ENCODE results near the gene NFKB1.
A peak's percentile ranks its signal among the peaks of the same experiment; 100 is the strongest.

The NFKB1 gene

DNA sequence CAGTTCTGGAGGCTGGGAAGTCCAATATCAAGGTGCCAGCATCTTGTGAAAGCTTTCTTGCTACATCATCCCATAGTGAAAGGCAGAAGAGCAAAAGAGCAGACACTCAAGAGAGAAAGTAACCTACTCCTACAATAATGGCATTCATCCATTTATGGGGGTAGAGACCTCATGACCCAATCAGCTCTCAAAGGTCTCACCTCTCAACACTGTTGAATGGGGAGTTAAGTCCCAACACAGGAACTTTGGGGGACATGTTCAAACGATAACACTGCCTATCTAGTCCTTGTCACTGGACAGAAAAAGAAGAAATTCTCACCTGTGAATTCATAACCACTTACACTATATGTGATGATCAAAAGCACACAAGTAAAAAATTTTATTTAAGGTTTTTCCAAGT is 6.6 kb upstream of the NFKB1 start:
- Histone ChIP-seq H3K4me1 (no peaks in the 10 kb centered on the region), H3K4me3 (ENCODE audit: low read depth, low read length) (no peak overlapping the region), H3K79me2 (no peaks in the 10 kb centered on the region), H3K36me3 (ENCODE audit: control insufficient read depth, insufficient read depth, low read length) (no peaks in the 10 kb centered on the region), H3K9me3 (ENCODE audit: control insufficient read depth, low read length) (no peaks in the 10 kb centered on the region), H2AFZ (no peak overlapping the region), H3K4me2 (ENCODE audit: low read length) (no peak overlapping the region), H3K9ac (no peak overlapping the region), H3K27me3 (ENCODE audit: control insufficient read depth, insufficient read depth, low read length) (no peaks in the 10 kb centered on the region), H3K27ac (no peak overlapping the region)
- TF ChIP-seq, protein P1, sequence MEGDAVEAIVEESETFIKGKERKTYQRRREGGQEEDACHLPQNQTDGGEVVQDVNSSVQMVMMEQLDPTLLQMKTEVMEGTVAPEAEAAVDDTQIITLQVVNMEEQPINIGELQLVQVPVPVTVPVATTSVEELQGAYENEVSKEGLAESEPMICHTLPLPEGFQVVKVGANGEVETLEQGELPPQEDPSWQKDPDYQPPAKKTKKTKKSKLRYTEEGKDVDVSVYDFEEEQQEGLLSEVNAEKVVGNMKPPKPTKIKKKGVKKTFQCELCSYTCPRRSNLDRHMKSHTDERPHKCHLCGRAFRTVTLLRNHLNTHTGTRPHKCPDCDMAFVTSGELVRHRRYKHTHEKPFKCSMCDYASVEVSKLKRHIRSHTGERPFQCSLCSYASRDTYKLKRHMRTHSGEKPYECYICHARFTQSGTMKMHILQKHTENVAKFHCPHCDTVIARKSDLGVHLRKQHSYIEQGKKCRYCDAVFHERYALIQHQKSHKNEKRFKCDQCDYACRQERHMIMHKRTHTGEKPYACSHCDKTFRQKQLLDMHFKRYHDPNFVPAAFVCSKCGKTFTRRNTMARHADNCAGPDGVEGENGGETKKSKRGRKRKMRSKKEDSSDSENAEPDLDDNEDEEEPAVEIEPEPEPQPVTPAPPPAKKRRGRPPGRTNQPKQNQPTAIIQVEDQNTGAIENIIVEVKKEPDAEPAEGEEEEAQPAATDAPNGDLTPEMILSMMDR (IDR thresholded peaks at IDR 0.05): no peak

DNA sequence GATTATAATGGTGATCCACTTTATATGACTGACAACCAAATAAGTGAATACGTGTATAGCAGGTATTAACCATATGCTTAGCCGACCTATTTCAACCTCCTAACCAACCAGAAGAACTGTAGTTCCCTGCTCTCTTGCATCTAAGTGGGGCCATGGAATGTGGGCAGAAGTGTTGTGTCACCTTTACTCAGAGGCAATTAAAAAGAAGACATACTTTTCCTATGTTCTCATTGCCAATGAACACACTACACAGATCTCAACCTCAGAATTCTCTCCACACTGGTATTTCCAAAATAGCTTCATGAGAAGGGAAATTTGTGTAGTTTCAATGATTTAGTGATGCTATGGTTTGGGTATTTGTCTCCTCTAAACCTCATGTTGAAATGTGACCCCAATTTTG is 3.2 kb upstream of the NFKB1 start:
- Histone ChIP-seq H3K36me3 (ENCODE audit: control insufficient read depth, insufficient read depth, low read length) (no peaks in the 10 kb centered on the region), H3K4me2 (ENCODE audit: low read length) (no peak overlapping the region), H3K27ac (no peak overlapping the region), H2AFZ (no peak overlapping the region), H3K4me3 (ENCODE audit: low read depth, low read length) (no peak overlapping the region), H3K9ac (no peak overlapping the region), H3K79me2 (no peaks in the 10 kb centered on the region), H3K9me3 (ENCODE audit: control insufficient read depth, low read length) (no peaks in the 10 kb centered on the region), H3K27me3 (ENCODE audit: control insufficient read depth, insufficient read depth, low read length) (no peaks in the 10 kb centered on the region), H3K4me1 (peaks cover 2% of the 10 kb centered on the region)
- TF ChIP-seq, protein P1 (IDR thresholded peaks at IDR 0.05): no peak

DNA sequence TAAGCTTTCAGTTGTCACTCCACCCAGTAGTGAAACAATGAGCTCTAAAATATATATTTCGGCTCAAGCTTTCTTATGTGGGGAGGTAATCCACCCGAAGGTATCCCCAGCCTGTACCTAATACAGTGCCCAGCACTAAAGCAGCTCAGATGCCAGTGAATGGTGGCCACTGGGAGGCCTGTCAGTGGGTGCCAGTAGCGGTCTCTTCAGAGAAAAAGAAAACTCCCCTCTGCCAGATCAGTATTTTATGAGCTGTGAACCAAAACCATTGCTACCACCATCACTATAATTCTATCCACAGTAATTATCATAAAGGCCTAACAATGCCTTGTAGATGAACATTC is 835 bp upstream of the NFKB1 start:
- Histone ChIP-seq H3K36me3 (ENCODE audit: control insufficient read depth, insufficient read depth, low read length) (no peaks in the 10 kb centered on the region), H3K4me1 (peaks cover 2% of the 10 kb centered on the region), H3K79me2 (peaks cover 9% of the 10 kb centered on the region), H2AFZ (peak overlapping the region; percentile 93), H3K9ac (no peak overlapping the region), H3K4me2 (ENCODE audit: low read length) (peak overlapping the region; percentile 77), H3K9me3 (ENCODE audit: control insufficient read depth, low read length) (no peaks in the 10 kb centered on the region), H3K27me3 (ENCODE audit: control insufficient read depth, insufficient read depth, low read length) (no peaks in the 10 kb centered on the region), H3K27ac (peak overlapping the region; percentile 81), H3K4me3 (ENCODE audit: low read depth, low read length) (peak overlapping the region; percentile 63)
- TF ChIP-seq, protein P1 (IDR thresholded peaks at IDR 0.05): no peak

DNA sequence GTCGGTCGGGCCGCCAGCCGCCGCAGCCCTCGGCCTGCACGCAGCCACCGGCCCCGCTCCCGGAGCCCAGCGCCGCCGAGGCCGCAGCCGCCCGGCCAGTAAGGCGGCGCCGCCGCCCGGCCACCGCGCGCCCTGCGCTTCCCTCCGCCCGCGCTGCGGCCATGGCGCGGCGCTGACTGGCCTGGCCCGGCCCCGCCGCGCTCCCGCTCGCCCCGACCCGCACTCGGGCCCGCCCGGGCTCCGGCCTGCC is 213 bp downstream of the NFKB1 start:
- Histone ChIP-seq H3K36me3 (ENCODE audit: control insufficient read depth, insufficient read depth, low read length) (no peaks in the 10 kb centered on the region), H3K27ac (peak overlapping the region; percentile 97), H3K79me2 (peaks cover 9% of the 10 kb centered on the region), H3K4me3 (ENCODE audit: low read depth, low read length) (peak overlapping the region; percentile 92), H3K4me2 (ENCODE audit: low read length) (peak overlapping the region; percentile 85), H2AFZ (peak overlapping the region; percentile 93), H3K9me3 (ENCODE audit: control insufficient read depth, low read length) (no peaks in the 10 kb centered on the region), H3K4me1 (peaks cover 2% of the 10 kb centered on the region), H3K9ac (no peak overlapping the region), H3K27me3 (ENCODE audit: control insufficient read depth, insufficient read depth, low read length) (no peaks in the 10 kb centered on the region)
- TF ChIP-seq, protein P1 (IDR thresholded peaks at IDR 0.05): no peak

DNA sequence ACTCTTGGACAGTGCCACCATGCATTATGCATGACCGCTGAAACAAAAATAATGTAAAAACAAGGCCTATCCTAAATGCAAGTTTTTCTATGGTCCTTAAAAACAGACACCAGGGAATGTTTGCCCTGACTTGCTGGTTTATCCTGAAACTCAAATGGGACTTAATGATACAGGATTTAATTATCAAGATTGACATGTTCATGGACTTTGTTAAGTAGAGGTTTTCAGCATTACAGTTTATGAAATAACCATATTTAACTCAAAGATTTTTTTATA is 1.3 kb downstream of the NFKB1 start:
- Histone ChIP-seq H3K36me3 (ENCODE audit: control insufficient read depth, insufficient read depth, low read length) (no peaks in the 10 kb centered on the region), H3K4me2 (ENCODE audit: low read length) (peak overlapping the region; percentile 85), H2AFZ (peak overlapping the region; percentile 96), H3K79me2 (peaks cover 9% of the 10 kb centered on the region), H3K9ac (no peak overlapping the region), H3K9me3 (ENCODE audit: control insufficient read depth, low read length) (no peaks in the 10 kb centered on the region), H3K4me1 (peaks cover 2% of the 10 kb centered on the region), H3K4me3 (ENCODE audit: low read depth, low read length) (peak overlapping the region; percentile 92), H3K27ac (peak overlapping the region; percentile 97), H3K27me3 (ENCODE audit: control insufficient read depth, insufficient read depth, low read length) (no peaks in the 10 kb centered on the region)
- TF ChIP-seq, protein P1 (IDR thresholded peaks at IDR 0.05): no peak
